Left ventricle myocardium superior (tissue), 1 donor: ENCODE results near the gene NELFB. TPM values are rescaled to one million over a fixed set of nuclear protein-coding genes. Genes with fewer than 3 reads are reported as not detected.

Experiments
- ATAC-seq: fragments of 200-7000 bp; cut with Tn5 transposase; one replicate; pipeline ENCODE4 v1.9.1; 2020; ENCODE audit warnings: mild to moderate bottlenecking, moderate library complexity
- DNase-seq: peaks from one replicate; pipeline ENCODE4 v3.0.0-alpha.2; 2020
- intact Hi-C: fragments of 100-400 bp; cut with micrococcal nuclease; formaldehyde crosslinking; loops from one replicate; pipeline ENCODE4 v1.11.0; 2022
- total RNA-seq: library from RNA; stranded (reverse); fragmentation: NEBNext Ultra II Directional; extraction: Animal tissue kit (Norgen Biotek cat#: 25700); gene quantifications from one replicate; pipeline ENCODE4 v1.2.1, GENCODE V29; 2021
- donor health status: DM: no; HTN: yes; CAD: no; lungs with severe emphysema.

Gene NELFB
- total RNA-seq, 1 donor from 2014 or later, result 43.6 TPM

DNA sequence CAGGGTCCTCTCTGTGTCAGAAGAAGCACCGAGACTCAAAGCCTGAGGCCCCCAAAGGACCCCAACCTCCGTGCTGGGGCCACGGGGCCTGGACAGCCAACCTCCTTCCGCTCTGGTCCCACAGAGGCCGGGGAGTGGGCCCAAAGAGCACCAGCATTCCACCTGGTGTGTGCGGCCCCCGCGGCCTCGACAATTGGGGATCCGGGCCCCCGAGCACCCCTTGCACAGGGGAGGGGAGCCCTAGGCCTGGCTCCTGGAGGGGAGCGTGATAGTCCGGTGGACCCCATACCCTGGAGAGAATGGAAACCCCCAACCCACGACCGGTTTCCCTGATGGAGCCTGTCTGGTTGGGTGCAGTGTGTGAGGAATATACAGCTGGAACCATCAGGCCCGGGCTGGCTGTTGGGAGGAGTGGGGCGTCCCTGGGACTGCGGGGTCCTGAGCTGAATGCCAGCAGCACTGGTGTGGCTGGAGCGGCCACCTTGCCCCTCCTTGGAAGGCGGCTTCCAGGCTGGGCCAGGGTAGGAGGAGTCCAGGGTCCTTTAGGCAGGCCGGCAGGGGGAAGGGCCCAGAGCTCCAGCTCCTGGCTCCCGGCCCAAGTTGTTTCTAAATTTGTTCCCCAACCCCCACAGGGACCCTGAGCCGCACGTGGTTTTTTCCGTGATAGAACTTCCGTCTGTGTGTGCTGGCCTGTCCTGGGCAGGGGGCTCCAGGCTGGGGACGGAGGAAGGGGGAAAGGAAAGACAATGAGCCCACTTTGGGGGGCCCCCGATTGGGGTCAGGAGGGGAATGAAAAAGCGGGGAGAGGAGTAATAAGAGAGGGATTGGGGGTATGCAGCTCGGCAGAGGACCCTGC is 21.6 kb downstream of the NELFB start:
- intact Hi-C loops, result no loop called here

DNA sequence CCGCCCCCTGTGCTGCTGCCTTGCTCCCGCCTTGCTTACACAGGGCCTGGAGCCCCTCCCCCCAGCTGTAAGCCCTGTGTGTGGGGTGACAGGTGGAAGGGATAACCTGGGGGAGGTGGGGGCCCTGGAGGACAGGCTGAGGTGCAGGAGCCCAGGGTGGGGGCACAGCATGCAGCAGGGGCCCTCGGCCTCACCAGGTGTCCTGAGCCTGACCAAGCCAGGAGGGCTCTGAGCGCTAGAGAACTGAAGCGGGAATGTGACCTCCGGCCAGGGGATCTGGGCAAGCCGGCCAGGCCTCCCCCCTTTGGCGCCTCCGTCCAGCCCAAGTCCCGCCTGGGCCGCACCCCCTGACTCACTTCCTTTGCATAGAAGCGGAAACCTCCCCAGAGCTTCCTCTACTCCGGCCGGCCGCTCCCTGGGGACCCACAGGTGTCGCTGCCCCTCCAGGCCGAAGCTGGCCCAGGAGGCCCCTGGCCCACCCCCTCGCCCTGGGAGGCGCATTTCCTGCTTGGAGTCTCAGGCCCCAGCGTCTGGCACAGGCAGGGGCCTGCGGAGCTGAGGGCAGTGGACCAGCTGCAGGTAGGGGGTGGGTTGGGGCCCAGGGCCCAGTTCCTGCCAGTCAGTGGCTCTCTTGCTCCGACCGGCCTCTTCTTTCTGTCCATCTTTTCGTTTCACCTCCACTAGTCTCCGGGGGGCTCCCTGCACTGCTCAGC is 22.4 kb downstream of the NELFB start, which contains the start of gene TOR4A:
TSS of gene TOR4A (plus strand) at position 398 of the 713 bp plus-strand sequence. CDS start 964 bp downstream, outside the sequence.
- intact Hi-C loops, result no loop called here
- peak; percentile 91 for DNase-seq
- peak; percentile 74 for ATAC-seq

More for the DNA sequence above, 21.6 kb downstream of the NELFB start:
- peak; percentile 92 for DNase-seq
- ATAC-seq, result peak; percentile 78

DNA sequence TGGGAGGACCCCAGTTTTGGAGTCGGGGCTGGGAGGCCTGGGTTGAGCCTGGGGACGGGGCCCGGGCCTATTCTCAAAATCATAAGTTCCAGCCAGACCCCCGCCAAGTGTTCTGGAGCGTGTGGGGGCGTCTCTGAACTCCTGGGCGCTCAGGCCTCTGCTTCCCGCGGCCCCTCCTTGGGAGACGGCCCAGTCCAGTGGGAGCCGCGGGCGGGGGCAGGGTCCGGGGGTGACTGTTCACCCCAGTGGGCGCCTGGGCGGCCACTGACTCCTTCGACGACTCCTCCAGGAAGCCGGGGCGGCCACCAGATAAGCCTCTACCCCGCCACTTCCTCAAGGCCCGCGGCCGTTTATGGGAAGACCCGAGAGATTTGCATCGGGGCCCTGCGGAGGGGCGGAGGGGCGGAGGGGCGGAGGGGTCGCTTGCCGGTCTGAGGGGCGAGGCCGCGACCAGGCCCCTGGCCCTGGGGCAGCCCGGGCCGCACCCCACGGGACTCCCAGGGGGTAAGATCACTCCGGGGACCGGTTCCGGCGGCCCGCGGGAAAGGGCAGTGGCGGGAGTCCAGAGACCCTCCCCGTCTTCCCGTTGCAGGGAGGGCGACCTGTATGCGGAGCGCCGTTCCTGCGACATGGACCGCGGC is 23.1 kb downstream of the NELFB start:
- intact Hi-C loops, result no loop called here
- ATAC-seq (peak; percentile 6), DNase-seq (no peak)

DNA sequence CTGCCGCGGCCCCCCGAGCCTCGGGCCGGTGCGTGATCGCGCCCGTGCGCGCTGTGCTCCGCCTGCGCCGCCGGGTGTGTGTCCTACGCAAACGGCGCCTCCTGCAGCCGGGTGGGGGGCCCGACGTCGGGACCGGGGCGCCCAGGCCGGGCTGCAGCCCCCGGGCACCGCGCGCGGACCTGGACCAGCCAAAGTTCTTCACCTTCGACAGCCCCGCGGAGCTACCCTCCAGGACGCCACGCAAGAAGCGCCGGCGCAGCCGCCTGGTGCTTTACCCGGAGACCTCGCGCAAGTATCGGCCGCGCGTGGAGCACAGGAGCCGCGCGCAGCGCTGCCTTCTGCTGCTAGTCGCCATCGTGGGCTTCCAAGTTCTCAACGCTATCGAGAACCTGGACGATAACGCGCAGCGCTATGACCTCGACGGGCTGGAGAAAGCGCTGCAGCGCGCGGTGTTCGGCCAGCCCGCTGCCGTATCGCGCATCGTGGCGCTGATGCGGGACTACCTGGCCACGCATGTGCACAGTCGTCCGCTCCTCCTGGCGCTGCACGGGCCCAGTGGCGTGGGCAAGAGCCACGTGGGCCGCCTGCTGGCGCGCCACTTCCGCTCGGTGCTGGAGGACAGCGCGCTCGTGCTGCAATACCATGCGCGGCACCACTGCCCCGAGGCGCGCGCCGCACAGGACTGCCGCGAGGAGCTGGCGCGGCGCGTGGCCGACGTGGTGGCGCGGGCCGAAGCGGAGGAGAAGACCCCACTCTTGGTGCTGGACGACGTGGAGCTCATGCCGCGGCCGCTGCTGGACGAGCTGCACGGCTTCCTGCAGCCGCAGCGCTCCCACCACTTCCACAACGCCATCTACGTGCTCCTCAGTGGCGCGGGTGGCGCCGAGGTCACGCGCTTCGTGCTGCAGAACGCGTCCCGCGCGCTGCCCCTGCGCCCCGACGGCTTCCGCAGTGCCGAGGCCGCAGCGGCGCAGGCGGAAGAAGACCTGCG is 23.9 kb downstream of the NELFB start:
- intact Hi-C loops, result no loop called here
- ATAC-seq, result no peak
- no peak for DNase-seq

DNA sequence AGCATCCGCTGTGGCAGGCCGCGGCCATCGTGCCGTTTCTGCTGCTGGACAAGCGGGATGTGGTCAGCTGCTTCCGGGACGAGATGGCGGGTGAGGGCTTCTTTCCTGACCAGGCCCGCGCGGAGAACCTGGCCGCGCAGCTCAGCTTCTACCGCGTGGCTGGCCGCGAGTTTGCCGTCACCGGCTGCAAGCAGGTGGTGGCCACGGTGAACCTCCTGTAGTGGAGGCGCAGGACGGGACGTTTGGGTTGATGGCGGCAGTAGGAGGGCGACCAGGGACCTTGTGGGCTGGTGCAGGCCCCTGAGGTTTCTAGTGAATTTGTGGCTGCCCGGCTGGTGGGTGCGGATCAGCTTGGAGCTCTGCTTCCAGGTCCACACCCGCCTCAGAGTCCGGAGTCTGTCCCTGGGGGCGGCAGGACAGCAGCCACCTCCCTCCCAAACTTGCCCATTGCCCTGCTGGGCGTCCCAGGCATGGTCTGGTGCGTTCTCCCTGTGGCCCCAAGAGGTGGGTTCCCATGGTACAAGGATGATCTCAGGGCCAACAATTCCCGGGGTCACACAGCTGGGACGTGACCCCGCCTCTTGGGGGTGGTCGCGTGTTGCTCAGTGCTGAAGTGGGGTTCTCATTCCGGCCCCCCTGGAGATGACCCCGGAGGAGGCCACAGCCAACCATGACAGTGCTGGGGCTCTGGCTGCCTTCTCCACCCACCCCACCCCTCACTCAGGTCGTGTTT is 24.8 kb downstream of the NELFB start:
- ATAC-seq (no peak), DNase-seq (no peak)
- intact Hi-C loops, result no loop called here

DNA sequence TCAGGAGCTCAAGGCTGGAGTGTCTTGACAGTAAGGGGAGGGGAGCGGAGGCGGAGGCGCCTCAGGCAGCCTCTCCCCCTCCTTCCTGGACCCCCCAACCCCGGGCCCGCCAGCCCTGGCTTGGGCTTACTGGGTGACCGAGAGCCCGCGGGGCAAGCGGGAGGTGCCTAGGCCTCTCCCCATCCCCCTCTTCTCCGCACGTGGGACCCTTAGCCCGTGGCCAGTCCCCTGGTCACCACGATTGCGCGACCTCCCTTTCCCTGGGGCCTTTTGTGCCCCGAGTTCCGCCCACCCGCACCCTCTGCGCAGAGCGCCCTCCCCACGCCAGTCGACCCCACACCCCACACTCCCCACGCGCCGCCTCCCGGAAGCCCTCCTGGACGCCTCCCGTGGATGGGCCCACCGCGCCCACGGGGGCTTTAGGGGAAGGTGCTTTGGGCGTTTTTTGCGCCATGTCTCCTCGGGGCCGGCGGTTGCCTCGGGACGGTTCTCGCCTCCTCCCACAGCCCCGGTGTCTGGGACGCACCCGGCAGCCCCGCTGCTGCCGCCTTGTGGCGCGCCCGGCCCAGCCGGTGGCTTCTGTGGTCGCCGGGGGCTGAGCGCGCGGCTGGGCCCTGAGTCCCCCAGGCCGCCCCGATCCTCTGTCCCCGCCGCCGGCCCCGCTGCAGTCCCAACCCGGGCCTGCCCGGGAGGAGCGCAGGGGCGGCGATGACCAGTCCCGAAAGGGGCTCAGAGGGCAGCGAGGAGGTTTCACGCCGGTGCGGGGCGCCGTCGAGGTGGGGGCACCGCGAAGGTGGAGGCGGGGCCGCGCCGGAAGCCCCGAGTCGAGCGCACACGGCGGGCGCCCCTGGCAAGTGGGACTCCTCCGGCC is 25.6 kb downstream of the NELFB start:
- intact Hi-C loops, result no loop called here
- peak; percentile 7 for ATAC-seq
- no peak for DNase-seq

DNA sequence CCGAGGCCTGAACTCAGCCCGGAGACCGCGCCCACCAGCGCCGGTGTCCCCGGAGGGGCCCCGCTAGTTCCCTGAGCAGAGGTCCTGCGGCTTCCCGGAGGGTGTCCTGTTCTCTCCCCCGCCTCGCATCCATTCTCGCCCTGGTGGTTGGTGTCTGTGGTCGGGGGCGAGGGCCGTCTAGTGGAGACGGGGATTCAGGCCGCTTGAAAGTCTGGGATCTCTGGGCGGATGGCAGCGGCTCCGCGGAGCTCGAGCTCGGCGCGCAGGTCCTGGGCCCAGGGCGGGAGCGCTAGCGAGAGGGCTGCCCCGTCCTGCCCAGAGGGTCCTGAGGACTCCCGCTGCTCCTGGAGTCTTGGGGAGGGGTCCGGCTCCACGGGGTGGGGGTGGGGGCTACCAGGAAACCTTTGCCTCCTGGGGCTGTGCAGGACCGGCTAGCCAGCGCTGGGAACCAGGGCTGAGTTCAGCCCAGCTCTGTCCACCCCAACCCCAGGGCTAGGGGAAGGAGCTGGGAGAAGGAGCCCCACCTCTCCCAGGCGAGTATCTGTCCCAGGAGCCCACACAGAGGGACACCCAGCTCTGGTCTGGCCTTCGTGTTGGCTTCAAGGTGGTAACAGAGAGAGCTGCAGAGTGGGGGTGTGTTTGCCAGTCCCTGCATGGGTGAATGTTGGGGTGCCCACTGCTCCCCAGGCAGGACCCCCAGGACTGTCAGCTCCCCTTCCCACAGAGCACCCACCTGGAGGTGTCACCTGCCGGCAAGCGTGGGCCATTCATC is 26.4 kb downstream of the NELFB start:
- ATAC-seq (no peak), DNase-seq (no peak)
- intact Hi-C loops, result no loop called here

DNA sequence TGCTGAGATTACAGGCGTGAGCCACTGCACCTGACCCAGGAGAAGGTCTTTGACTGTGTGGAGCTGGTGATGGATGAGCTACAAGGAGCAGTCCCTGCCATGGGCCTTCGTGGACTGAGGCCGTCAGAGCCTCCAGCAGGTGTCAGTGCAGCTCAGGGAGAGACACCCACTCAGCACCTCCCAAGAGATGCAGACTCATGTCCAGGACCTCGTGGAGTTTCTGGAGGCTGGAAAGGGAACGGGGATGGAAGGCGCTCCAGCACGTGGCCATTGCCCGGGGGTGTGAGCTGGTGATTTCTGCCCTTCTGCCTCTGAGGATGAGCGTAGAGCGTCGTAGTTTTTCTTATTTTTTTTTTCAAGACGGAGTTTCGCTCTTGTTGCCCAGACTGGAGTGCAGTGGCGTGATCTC is 31.9 kb downstream of the NELFB start:
- peak; percentile 89 for ATAC-seq
- no peak for DNase-seq
- intact Hi-C loops, result no loop called here

DNA sequence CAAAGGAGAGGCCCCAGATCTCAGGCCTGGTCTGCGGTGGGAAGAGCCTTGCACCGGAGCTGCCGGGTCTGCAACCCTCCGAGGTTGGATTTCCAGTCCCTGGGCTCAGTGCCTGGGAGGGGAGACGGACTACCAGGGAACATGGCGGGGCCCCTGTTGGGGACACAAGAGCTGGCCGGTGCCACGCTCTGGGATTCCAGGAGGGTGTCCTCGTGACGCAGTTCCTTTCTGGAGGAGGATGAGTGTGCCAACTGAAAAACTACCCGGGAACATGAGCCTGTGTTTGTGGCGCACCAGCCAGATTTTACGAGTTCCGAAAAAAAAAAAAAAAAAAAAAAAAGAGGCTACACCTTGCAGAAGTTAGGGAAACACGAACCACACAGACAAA is 38.0 kb downstream of the NELFB start:
- intact Hi-C loops, result no loop called here
- peak; percentile 24 for DNase-seq
- no peak for ATAC-seq

DNA sequence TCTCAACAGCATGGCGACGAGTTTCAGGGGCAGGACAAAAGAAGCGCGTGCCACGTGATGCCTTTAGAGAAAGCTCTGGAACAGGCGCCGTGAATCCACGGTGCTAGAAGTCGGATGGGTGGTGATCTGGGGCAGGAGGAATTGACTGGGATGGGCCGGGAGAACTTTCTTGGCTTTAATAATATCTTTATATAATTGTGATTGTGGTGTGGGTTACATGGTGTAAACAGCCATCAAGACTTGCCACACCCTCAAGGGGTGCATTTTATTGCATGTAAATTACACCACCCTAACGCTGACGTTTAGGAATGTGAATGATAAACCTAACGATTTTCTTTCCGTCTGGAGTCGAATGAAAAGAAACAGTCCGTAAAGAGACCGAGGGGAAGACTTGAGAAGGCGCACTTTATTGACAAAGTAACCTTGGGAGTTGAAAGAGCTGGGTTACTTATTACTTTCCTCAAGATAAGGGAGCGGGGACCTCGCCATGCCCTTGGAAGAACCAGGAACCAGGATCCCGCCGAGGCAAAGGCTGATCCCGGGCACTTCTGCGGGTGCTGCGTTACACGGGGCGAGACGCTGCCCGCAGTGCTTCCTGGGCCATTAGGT is 38.5 kb downstream of the NELFB start:
- DNase-seq (peak; percentile 32), ATAC-seq (no peak)
- intact Hi-C loops, result no loop called here

DNA sequence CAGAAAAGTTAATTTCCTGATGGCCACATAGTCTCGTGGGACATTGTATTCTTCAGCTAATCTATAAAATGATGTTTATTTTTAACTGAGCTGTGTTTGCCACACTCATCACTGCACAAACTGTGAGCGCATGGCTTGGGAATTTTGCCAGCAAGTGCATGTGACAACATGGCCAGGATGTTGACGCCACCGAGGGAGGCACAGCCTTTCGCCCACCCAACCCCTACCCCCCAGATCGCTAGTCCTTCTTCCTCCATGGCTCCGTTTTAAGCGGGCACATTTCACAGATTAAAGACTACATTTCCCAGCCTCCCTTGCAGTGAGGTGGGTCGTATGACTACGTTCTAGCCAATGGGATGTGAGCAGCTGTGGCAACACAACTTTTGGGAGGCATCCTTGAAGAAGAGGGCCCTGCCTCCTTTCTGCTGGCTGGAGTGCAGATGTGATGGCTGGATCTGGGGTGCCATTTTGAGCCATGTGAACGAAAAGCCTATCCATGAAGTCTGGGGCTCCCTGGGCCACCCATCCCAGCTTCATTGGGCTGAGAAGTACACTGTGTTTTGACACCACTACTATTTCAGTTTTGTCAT is 39.1 kb downstream of the NELFB start:
- DNase-seq, result peak; percentile 23
- intact Hi-C loops, result no loop called here
- peak; percentile 30 for ATAC-seq

DNA sequence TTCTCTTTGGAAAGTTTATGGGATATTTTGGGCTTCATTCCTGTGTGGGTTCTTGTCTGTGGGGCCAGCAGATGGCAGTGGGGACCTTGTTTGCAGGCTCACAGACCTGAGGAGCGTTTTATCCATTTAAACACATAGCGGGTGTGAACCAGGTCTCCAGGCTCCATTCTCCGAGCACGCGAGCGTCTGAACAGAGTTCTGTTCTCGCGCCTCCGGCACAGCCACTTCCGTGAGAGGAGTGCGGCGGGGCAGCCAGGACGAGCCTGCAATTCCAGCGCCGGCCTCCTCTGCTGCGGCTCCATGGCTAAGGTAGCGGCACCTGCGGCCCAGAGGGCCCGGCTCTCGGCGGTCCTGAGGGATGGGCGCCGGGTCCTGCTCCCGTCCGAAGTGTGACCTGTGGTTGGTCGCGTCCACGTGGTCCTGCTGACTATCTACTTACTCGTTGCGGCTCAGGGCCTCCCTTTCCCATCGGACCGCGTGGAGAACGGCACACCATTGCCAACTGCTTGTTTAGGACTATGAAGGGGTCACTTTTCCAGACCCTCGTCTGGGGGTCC is 39.6 kb downstream of the NELFB start:
- DNase-seq, result peak; percentile 32
- intact Hi-C loops, result no loop called here
- peak; percentile 11 for ATAC-seq

DNA sequence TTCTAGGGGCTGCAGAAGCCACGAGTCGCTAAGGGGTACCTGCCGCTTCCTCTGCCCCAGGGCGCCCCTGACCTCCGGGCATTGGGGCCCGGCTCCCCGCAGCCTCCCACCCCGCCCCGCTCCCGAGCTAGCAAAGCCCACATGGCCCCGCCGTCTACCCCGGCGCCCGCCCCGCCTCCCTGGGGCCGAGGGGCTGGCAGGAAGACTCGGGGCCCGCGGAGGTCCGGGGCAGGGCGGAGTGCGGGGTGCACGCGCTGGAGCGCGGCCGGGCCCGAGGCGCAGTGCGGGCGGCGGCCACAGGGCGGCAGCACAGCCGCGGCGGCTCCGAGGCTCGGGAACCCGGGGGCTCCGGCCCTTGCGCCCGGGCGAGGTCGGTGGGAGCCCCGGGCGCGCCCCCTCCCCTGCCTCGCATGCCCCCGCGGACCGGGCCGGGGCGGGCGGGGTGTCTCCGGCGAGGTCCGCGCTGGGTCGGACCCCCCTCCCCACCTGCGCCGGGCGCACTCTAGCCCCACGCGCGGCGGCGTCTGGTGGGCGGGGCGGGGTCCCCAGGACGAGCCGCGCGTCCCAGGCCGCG is 40.2 kb downstream of the NELFB start:
- intact Hi-C loops, result no loop called here
- DNase-seq, result peak; percentile 65
- peak; percentile 57 for ATAC-seq

DNA sequence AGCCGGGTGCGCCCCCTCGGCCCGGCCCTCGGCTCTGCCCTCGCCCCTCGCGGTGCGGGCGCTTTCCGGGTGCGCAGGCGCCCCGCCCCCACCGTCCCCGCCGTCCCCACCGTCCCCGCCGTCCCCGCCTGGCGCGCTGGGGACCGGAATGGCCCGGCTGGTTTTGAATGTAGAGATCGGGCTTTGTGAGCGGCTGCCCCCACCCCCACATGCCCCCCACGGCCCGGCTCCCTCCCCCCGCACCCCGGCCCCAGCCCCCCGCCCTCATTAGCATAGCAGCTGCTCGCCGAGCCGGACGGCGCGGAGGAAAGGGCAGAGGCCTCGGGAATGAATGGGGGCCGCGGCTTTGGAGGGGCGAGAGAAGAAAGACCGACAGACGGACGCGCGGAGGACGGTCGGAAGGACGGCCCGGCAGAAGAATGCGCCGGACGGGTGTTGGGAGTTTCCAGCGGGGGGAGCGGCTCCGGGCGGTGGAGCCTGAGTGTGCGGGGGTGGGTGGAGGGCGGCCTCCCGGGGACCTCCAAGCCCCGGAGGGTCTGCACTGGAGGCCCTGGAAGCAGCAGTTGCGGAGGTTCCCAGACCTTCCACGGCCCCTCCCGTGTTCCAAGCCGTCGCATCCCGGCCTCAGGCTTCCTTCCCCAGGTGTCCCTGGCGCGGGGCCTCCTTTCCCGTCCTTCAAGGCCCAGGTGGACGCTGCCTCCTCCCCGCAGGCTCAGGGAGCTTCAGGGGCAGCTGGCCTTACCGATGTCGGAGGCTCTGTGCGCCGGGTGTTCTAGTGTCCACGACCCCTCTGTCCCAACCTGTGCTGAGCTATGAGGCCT is 40.9 kb downstream of the NELFB start:
- ATAC-seq (no peak), DNase-seq (peak; percentile 36)
- intact Hi-C loops, result no loop called here
